GM20000 (cell line): ENCODE data around the gene HNRNPA1.
"Not testable (repeated sequence)": the region's sequence is repeated elsewhere in the genome, so short reads cannot be mapped to it uniquely, and the experiment has no call there.

Experiments
- DNase-seq: peaks from one replicate; pipeline ENCODE4 v3.0.0; 2012; ENCODE audit warnings: low spot score
- CTCF ChIP-seq: IDR thresholded peaks from 2 replicates; pipeline ENCODE4 v1.5.1; 2012; ENCODE audit warnings: mild to moderate bottlenecking, control low read depth; ENCODE audit errors: extremely low read depth, missing control alignments

The HNRNPA1 gene

GRCh38 chr12:54276368-54276767 lies 4.2 kb upstream of the HNRNPA1 start:
- no peak for TF ChIP-seq CTCF
- DNase-seq: no peak

DNA sequence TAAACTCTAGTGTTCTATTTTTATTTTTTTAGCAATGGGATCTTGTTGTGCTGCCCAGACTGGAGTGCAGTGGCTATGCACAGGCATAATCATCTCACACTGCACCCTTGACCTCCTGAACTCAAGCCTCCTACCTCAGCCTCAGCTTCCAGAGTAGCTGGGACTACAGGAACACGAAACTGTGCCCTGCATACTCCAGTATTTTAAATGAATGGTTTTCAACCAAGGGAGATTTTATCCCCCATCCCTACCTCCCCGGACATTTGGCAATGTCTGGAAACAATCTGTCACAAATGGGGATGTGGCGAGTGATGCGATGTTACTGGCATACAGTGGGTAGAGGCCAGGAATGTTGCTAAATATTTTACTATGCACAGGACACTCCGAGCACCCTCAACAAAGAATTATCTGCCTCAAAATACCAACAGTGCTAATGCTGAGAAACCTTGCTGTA lies 2.7 kb upstream of the HNRNPA1 start:
- DNase-seq: no peak
- no peak for TF ChIP-seq CTCF

- TF ChIP-seq CTCF: no peak
- no peak for DNase-seq
Observed at GRCh38 chr12:54279227-54279631, 1.3 kb upstream of the HNRNPA1 start.

DNA sequence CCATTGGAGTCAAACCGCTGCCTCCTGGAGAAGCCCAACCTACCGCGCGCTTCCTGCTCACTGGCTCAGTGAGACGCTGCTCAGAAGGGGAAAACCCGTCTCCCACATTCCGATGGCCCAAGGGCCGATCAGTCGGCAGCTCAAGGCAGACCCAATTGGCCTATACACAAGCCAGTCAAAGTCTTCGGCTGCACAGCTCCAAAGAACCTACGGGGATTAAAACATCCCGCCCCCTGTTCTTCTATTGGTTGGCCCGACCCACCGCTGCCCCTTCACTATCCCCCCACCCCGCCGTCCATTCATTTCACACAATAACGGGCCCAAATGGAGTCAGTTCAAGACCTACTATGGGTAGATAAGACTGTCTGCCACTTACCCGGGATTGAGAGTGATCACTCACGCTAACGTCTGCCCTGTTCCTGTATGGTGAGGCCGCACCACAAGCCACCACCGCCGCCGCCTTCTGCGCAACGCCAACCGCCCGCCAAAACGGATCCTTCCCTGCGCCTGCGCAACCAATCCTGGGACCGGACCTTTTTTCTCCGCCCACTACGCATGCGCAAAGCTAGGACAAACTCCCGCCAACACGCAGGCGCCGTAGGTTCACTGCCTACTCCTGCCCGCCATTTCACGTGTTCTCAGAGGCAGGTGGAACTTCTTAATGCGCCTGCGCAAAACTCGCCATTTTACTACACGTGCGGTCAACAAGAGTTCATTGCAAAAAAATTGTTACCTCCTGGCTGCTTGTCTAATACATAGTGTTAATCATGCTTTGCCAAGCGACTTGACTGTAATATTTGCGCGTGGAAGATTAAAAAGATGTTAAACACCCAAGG lies 676 bp upstream of the HNRNPA1 start, which contains the start of gene CBX5:
TSS of gene CBX5 (minus strand) at position 491 of the 836 bp plus-strand sequence. CDS start 22,472 bp downstream, outside the sequence.
- peak; percentile 91 for DNase-seq
- no peak for TF ChIP-seq CTCF

GRCh38 chr12:54281261-54281638 lies 724 bp downstream of the HNRNPA1 start:
- not testable (repeated sequence) for DNase-seq

DNA sequence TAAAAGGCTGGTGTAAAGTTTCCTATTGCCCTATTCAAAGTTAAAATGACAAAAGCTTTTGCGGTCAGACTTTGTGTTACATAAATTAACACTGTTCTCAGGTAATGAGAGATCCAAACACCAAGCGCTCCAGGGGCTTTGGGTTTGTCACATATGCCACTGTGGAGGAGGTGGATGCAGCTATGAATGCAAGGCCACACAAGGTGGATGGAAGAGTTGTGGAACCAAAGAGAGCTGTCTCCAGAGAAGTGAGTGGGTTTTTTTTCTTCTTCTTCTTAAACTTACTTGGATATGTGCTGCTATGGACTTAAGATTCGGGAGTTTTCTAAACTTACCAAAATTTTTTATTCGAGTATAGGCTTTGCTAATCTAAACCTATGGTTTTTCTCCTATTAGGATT lies 1.2 kb downstream of the HNRNPA1 start:
- DNase-seq: not testable (repeated sequence)

DNA sequence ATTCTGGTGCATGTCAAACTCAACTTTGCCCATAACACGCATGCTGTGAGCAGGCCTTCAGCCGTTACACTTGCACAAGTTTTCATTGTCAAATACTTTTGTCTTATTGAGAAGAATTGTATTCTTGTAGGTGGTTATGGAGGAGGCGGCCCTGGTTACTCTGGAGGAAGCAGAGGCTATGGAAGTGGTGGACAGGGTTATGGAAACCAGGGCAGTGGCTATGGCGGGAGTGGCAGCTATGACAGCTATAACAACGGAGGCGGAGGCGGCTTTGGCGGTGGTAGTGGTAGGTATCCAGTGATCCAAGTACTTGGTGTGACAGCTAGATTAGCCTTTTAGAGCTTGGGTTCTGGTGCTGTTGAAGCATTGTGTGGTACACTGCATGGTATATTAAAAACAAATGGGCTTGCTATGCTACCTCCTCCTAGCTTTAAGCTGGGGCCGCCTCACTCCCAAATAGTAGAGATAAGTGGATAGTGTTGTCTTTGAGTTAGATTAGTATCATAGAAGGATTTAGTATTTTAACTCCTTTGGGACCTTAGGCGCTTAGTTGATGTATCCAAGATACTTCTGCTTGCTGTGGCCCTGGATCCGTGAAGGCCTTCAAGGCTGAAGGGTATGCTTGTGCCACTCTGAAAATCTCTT lies 2.5 kb downstream of the HNRNPA1 start:
- TF ChIP-seq CTCF: no peak
- DNase-seq: no peak

DNA sequence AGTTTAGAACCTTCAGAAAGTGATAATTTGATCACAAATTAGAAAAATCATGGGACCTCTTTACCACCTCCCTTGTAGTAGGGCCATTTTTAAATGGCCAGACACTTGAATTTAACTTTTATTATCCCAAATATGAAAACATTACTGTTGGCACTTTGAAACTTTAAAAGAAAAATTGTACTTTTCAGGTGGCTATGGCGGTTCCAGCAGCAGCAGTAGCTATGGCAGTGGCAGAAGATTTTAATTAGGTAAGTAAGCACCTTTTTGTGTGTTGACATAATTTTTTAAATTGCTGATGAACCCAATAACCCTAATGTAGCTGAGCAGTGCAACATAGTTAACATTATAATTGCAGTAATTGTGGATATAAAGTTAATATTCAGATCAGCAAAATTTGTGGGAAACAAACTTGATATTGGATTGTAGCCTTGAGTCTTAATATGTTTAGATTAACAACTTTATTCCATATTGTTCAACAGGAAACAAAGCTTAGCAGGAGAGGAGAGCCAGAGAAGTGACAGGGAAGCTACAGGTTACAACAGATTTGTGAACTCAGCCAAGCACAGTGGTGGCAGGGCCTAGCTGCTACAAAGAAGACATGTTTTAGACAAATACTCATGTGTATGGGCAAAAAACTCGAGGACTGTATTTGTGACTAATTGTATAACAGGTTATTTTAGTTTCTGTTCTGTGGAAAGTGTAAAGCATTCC lies 3.7 kb downstream of the HNRNPA1 start:
- not testable (repeated sequence) for DNase-seq
